Measurements from ENCODE around the gene SLC25A4.

- peak in 3 of 4 experiments; percentile 29 to 40 (median 36) for TF ChIP-seq CTCF (IDR thresholded peaks at IDR 0.05)
- no peak for TF ChIP-seq POLR2A (IDR thresholded peaks at IDR 0.05)
- no peak for TF ChIP-seq EP300 (IDR thresholded peaks at IDR 0.05)
Measured at GRCh38 chr4:185128272-185129119, 14.6 kb upstream of the SLC25A4 start.
